ENCODE results near the gene OR2C1.

Gene OR2C1

DNA sequence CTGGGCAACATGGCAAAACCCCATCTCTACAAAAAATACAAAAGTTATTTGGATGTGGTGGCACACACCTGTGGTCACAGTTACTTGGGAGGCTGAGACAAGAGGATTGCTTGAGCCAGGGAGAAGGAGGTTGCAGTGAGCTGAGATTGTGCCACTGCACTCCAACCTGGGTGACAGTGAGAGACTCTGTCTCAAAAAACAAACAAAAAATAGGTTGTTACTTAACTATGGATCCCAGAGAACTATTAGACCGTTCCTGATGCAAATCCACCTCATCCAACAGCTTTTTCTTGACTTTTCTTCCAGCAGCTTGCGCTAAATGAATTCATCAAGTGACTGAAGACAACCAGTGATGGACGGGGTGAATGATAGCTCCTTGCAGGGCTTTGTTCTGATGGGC, at the start of gene OR2C1:
TSS of gene OR2C1 (plus strand) at position 301 of the 400 bp plus-strand sequence. CDS start at position 353, 52 bp downstream.
- H3K4me1 ChIP-seq = no peaks in the 10 kb centered on the region
- no peaks in the 10 kb centered on the region for H3K9me3 ChIP-seq (ENCODE audit: control insufficient read depth, low read length)
- no peaks in the 10 kb centered on the region for H3K79me2 ChIP-seq
- no peaks in the 10 kb centered on the region for H3K27me3 ChIP-seq (ENCODE audit: control insufficient read depth, insufficient read depth, low read length)
- no peak within 1 kb of the TSS for H3K27ac ChIP-seq
- H3K4me2 ChIP-seq (ENCODE audit: low read length) = no peak within 1 kb of the TSS
- no peak within 1 kb of the TSS for H2AFZ ChIP-seq
- no peak within 1 kb of the TSS for H3K9ac ChIP-seq
- H3K36me3 ChIP-seq (ENCODE audit: control insufficient read depth, insufficient read depth, low read length) = no peaks in the 10 kb centered on the region
- TF ChIP-seq, protein P1, sequence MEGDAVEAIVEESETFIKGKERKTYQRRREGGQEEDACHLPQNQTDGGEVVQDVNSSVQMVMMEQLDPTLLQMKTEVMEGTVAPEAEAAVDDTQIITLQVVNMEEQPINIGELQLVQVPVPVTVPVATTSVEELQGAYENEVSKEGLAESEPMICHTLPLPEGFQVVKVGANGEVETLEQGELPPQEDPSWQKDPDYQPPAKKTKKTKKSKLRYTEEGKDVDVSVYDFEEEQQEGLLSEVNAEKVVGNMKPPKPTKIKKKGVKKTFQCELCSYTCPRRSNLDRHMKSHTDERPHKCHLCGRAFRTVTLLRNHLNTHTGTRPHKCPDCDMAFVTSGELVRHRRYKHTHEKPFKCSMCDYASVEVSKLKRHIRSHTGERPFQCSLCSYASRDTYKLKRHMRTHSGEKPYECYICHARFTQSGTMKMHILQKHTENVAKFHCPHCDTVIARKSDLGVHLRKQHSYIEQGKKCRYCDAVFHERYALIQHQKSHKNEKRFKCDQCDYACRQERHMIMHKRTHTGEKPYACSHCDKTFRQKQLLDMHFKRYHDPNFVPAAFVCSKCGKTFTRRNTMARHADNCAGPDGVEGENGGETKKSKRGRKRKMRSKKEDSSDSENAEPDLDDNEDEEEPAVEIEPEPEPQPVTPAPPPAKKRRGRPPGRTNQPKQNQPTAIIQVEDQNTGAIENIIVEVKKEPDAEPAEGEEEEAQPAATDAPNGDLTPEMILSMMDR (IDR thresholded peaks at IDR 0.05) = no peak
- no peak within 1 kb of the TSS for H3K4me3 ChIP-seq (ENCODE audit: low read depth, low read length)

DNA sequence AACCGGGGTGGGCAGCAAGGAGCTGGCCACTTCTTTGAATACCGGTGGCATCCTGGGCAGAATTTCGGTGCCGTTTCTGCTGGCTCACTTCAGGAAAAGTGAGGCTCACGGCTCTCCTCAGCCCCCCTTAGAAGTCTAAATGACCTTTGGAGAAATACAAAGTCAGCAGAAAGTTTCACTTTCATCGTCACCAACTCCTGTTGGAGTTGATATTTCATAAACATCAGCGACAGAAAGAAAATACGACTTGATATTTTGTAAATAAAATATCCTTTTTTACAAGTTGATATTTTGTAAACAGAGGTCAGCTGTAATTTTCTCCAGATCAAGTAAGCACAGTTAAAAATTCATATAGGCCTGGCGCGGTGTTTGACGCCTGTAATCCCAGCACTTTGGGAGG, 49.6 kb upstream of the OR2C1 start:
- H3K4me1 ChIP-seq = no peaks in the 10 kb centered on the region
- H3K36me3 ChIP-seq (ENCODE audit: control insufficient read depth, insufficient read depth, low read length) = no peaks in the 10 kb centered on the region
- TF ChIP-seq, protein P1 (IDR thresholded peaks at IDR 0.05) = no peak
- peak overlapping the region; percentile 82 for H3K4me2 ChIP-seq (ENCODE audit: low read length)
- peak overlapping the region; percentile 93 for H3K27ac ChIP-seq
- H3K4me3 ChIP-seq (ENCODE audit: low read depth, low read length) = peak overlapping the region; percentile 88
- H3K9ac ChIP-seq = peak overlapping the region; percentile 41
- H3K79me2 ChIP-seq = peaks cover 9% of the 10 kb centered on the region
- H3K27me3 ChIP-seq (ENCODE audit: control insufficient read depth, insufficient read depth, low read length) = no peaks in the 10 kb centered on the region
- no peaks in the 10 kb centered on the region for H3K9me3 ChIP-seq (ENCODE audit: control insufficient read depth, low read length)
- H2AFZ ChIP-seq = peak overlapping the region; percentile 96

DNA sequence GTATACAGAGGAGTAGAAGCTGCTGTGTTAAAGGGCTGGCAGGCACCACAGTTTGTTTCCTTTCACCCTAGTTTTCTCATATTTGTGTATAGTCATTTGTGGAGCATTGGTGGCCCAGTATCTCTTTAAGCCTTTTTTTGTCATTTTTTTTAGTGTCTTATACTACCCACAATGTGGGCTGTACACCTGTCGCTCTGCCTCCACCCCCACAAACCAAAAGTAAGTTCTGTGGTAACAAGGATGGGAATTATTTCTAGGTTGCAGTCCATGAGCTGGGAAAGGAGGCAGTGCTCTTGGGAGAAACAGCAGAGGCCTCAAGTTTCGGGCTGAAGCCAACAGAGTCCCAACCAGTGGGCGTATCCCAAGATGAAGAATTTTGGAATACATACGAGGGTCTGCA, 44.2 kb upstream of the OR2C1 start:
- TF ChIP-seq, protein P1 (IDR thresholded peaks at IDR 0.05) = no peak
- H3K27ac ChIP-seq = no peak overlapping the region
- H3K4me2 ChIP-seq (ENCODE audit: low read length) = no peak overlapping the region
- H2AFZ ChIP-seq = no peak overlapping the region
- H3K27me3 ChIP-seq (ENCODE audit: control insufficient read depth, insufficient read depth, low read length) = no peaks in the 10 kb centered on the region
- H3K9ac ChIP-seq = no peak overlapping the region
- H3K36me3 ChIP-seq (ENCODE audit: control insufficient read depth, insufficient read depth, low read length) = peaks cover 3% of the 10 kb centered on the region
- no peak overlapping the region for H3K4me3 ChIP-seq (ENCODE audit: low read depth, low read length)
- H3K79me2 ChIP-seq = peaks cover 8% of the 10 kb centered on the region
- no peaks in the 10 kb centered on the region for H3K4me1 ChIP-seq
- no peaks in the 10 kb centered on the region for H3K9me3 ChIP-seq (ENCODE audit: control insufficient read depth, low read length)

DNA sequence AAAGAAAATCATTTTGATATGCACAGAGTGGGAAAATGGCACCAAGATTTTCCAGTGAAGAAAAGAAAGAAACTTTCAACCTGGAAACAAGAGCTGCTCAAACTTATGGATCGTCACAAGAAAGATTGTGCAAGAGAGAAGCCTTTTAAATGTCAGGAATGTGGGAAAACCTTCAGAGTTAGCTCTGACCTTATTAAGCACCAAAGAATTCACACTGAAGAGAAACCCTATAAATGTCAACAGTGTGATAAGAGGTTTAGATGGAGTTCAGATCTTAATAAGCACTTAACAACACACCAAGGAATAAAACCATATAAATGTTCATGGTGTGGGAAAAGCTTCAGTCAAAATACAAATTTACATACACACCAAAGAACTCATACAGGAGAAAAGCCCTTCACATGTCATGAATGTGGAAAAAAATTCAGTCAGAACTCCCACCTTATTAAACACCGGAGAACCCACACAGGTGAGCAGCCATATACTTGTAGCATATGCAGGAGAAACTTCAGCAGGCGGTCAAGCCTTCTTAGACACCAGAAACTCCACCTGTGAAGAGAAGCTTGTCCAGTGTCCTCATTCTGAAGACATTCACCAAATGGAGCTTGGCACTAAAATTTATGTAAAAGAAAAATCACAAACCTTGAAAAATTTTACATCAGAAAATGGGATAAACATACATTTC, 38.2 kb upstream of the OR2C1 start:
- H2AFZ ChIP-seq = no peak overlapping the region
- no peaks in the 10 kb centered on the region for H3K27me3 ChIP-seq (ENCODE audit: control insufficient read depth, insufficient read depth, low read length)
- H3K9ac ChIP-seq = no peak overlapping the region
- peaks cover 20% of the 10 kb centered on the region for H3K9me3 ChIP-seq (ENCODE audit: control insufficient read depth, low read length)
- no peaks in the 10 kb centered on the region for H3K4me1 ChIP-seq
- no peak overlapping the region for H3K4me3 ChIP-seq (ENCODE audit: low read depth, low read length)
- TF ChIP-seq, protein P1 (IDR thresholded peaks at IDR 0.05) = no peak
- no peak overlapping the region for H3K4me2 ChIP-seq (ENCODE audit: low read length)
- H3K79me2 ChIP-seq = no peaks in the 10 kb centered on the region
- no peak overlapping the region for H3K27ac ChIP-seq
- H3K36me3 ChIP-seq (ENCODE audit: control insufficient read depth, insufficient read depth, low read length) = peaks cover 14% of the 10 kb centered on the region

DNA sequence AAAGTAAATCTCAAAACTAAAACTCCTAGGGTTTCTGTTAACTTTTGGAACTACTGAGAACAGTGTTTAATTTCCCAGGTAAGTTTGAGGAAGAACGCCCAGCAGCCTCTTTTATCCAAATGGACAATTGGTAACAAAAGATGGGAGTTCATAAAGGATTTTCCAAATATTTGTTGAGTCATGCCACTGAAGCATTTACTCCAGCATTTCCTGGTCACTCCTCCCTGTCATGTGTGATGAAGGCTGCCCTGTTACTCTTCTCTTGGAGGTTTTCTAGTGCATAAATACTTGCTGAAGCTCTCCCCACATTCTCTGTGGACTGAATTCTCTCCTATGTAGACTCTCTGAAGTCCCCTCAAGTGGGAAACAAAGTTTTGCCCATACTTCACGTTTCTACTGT, 33.9 kb upstream of the OR2C1 start:
- no peak overlapping the region for H3K9ac ChIP-seq
- H3K4me3 ChIP-seq (ENCODE audit: low read depth, low read length) = no peak overlapping the region
- no peak overlapping the region for H2AFZ ChIP-seq
- H3K79me2 ChIP-seq = no peaks in the 10 kb centered on the region
- TF ChIP-seq, protein P1 (IDR thresholded peaks at IDR 0.05) = no peak
- peaks cover 11% of the 10 kb centered on the region for H3K36me3 ChIP-seq (ENCODE audit: control insufficient read depth, insufficient read depth, low read length)
- H3K27ac ChIP-seq = no peak overlapping the region
- no peaks in the 10 kb centered on the region for H3K4me1 ChIP-seq
- H3K27me3 ChIP-seq (ENCODE audit: control insufficient read depth, insufficient read depth, low read length) = no peaks in the 10 kb centered on the region
- H3K4me2 ChIP-seq (ENCODE audit: low read length) = no peak overlapping the region
- H3K9me3 ChIP-seq (ENCODE audit: control insufficient read depth, low read length) = peaks cover 19% of the 10 kb centered on the region
